ENCODE data around the gene KAT6B.

KAT6B gene

GRCh38 chr10:74960670-74961069, 134.3 kb downstream of the KAT6B start:
- DNase-seq = no peak

- no peak for DNase-seq
Measured at GRCh38 chr10:74962517-74962916, 136.1 kb downstream of the KAT6B start.

GRCh38 chr10:74963549-74963948, 137.1 kb downstream of the KAT6B start:
- no peak for DNase-seq

GRCh38 chr10:74967911-74968666, 141.7 kb downstream of the KAT6B start:
- DNase-seq = peak; percentile 54

- peak; percentile 33 for DNase-seq
Measured at GRCh38 chr10:74968667-74969061, 142.3 kb downstream of the KAT6B start.

GRCh38 chr10:74969093-74969492, 142.7 kb downstream of the KAT6B start:
- no peak for DNase-seq

GRCh38 chr10:74969530-74969929, 143.1 kb downstream of the KAT6B start:
- DNase-seq = no peak

GRCh38 chr10:74973741-74974392, 147.5 kb downstream of the KAT6B start:
- DNase-seq = no peak

GRCh38 chr10:74975758-74976157, 149.4 kb downstream of the KAT6B start:
- DNase-seq = no peak

- no peak for DNase-seq
Measured at GRCh38 chr10:74976565-74976964, 150.2 kb downstream of the KAT6B start.

- DNase-seq = no peak
Measured at GRCh38 chr10:74977072-74977471, 150.7 kb downstream of the KAT6B start.

- no peak for DNase-seq
Measured at GRCh38 chr10:74977913-74978847, 151.8 kb downstream of the KAT6B start.

GRCh38 chr10:74981831-74982633, 155.6 kb downstream of the KAT6B start:
- no peak for DNase-seq

GRCh38 chr10:74982634-74982982, 156.2 kb downstream of the KAT6B start:
- no peak for DNase-seq

GRCh38 chr10:74983383-74983782, 157.0 kb downstream of the KAT6B start:
- DNase-seq = no peak

- DNase-seq = no peak
Measured at GRCh38 chr10:74987339-74988053, 161.1 kb downstream of the KAT6B start.

- no peak for DNase-seq
Measured at GRCh38 chr10:74988054-74988775, 161.8 kb downstream of the KAT6B start.

GRCh38 chr10:74988832-74989561, 162.6 kb downstream of the KAT6B start:
- peak; percentile 74 for DNase-seq

GRCh38 chr10:74991435-74991834, 165.0 kb downstream of the KAT6B start:
- DNase-seq = no peak

GRCh38 chr10:74992068-74992467, 165.7 kb downstream of the KAT6B start:
- no peak for DNase-seq

GRCh38 chr10:74993649-74994048, 167.2 kb downstream of the KAT6B start:
- DNase-seq = no peak
